ENCODE measurements around the gene BRME1. TPM values are rescaled to one million over a fixed set of nuclear protein-coding genes. Genes with fewer than 3 reads are reported as not detected.

Gene BRME1
- total and polyA plus RNA-seq, 2 of the 13 experiments (the other 11 are each of a cell fraction or from before 2014, with no cell fraction given) = 0.74 to 1.5 TPM

DNA sequence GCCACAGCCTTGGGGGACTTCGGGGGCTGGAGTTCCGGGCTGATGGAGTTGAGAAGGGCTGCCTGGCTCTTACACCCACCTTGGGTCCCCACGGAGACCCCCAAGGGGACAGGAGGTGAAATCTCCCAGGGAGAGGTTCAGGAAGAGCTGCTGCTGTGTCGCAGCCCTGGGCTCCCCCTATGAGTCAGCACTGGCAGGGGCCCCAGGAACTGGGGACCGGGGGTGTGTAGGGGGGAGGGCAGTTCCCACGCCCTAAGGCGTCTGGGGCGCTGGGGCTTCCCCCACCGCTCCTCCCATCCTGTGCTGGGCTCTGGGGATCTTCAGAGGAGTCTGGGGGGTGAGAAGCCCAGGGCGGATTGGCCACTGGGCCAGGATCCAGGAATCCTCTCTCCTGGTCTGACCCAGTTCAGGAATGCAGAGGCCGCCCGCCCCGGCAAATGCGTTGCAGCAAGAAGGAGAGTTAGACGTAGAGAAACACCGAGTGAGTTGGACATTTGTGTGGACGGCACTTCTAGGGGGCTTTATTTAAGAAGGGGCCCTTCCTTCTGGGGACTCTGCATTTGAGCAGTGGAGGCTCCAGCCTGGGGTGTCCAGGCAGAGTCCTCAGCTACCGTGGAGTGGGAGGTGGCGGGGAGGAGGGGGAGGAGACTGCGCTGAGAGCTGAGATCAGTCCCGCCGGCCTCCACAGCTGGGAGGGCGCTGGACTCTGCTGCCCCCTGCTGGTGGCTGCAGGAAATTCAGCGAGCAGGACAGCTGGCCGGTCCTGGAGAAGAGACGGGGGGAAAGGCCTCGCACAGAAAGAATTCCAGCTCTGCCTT is 44.0 kb downstream of the BRME1 start (continued):
- TF ChIP-seq, protein P1, sequence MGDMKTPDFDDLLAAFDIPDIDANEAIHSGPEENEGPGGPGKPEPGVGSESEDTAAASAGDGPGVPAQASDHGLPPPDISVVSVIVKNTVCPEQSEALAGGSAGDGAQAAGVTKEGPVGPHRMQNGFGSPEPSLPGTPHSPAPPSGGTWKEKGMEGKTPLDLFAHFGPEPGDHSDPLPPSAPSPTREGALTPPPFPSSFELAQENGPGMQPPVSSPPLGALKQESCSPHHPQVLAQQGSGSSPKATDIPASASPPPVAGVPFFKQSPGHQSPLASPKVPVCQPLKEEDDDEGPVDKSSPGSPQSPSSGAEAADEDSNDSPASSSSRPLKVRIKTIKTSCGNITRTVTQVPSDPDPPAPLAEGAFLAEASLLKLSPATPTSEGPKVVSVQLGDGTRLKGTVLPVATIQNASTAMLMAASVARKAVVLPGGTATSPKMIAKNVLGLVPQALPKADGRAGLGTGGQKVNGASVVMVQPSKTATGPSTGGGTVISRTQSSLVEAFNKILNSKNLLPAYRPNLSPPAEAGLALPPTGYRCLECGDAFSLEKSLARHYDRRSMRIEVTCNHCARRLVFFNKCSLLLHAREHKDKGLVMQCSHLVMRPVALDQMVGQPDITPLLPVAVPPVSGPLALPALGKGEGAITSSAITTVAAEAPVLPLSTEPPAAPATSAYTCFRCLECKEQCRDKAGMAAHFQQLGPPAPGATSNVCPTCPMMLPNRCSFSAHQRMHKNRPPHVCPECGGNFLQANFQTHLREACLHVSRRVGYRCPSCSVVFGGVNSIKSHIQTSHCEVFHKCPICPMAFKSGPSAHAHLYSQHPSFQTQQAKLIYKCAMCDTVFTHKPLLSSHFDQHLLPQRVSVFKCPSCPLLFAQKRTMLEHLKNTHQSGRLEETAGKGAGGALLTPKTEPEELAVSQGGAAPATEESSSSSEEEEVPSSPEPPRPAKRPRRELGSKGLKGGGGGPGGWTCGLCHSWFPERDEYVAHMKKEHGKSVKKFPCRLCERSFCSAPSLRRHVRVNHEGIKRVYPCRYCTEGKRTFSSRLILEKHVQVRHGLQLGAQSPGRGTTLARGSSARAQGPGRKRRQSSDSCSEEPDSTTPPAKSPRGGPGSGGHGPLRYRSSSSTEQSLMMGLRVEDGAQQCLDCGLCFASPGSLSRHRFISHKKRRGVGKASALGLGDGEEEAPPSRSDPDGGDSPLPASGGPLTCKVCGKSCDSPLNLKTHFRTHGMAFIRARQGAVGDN (CRISPR knock-in tag; IDR thresholded peaks at IDR 0.05) = peak; percentile 49
- TF ChIP-seq GABPA (IDR thresholded peaks at IDR 0.05; ENCODE audit: low read depth, low read length) (no peak), GABPA (CRISPR knock-in tag; IDR thresholded peaks at IDR 0.05; ENCODE audit: low read depth) (0 out of 2 replicates have a peak, but pooled peaks have one; percentile 28), POLR2AphosphoS5 (IDR thresholded peaks at IDR 0.05; ENCODE audit: low read depth, low read length) (peak; percentile 27; the same call in 1 of the 2 replicates), ZNF777 (CRISPR knock-in tag; IDR thresholded peaks at IDR 0.05) (peak; percentile 78), RXRA (CRISPR knock-in tag; IDR thresholded peaks at IDR 0.05) (peak; percentile 19; the same call in 1 of the 2 replicates), KAT8 (CRISPR knock-in tag; IDR thresholded peaks at IDR 0.05) (peak; percentile 54; the same call in 1 of the 2 replicates), HDAC6 (IDR thresholded peaks at IDR 0.05; ENCODE audit: low read depth, low read length) (no peak), ZFX (CRISPR knock-in tag; IDR thresholded peaks at IDR 0.05; ENCODE audit: low read depth) (peak; percentile 56; the same call in 1 of the 2 replicates), FOSL2 (CRISPR knock-in tag; IDR thresholded peaks at IDR 0.05) (peak; percentile 90), MEIS2 (CRISPR knock-in tag; IDR thresholded peaks at IDR 0.05) (peak; percentile 36; the same call in 1 of the 2 replicates), ERF (CRISPR knock-in tag; IDR thresholded peaks at IDR 0.05) (0 out of 2 replicates have a peak, but pooled peaks have one; percentile 50), ONECUT2 (CRISPR knock-in tag; IDR thresholded peaks at IDR 0.05) (no peak), ZMYM4 (CRISPR knock-in tag; IDR thresholded peaks at IDR 0.05) (no peak), ZNF543 (CRISPR knock-in tag; IDR thresholded peaks at IDR 0.05) (peak; percentile 24; the same call in 1 of the 2 replicates), RAD21 (CRISPR knock-in tag; IDR thresholded peaks at IDR 0.05) (peak; percentile 97), STAG1 (CRISPR knock-in tag; IDR thresholded peaks at IDR 0.05) (peak; percentile 93), ZZZ3 (CRISPR knock-in tag; IDR thresholded peaks at IDR 0.05; ENCODE audit: borderline replicate concordance) (no peak), PRPF4 (IDR thresholded peaks at IDR 0.05; ENCODE audit: low read depth, low read length, poor library complexity, severe bottlenecking) (no peak), ZMYM3 (CRISPR knock-in tag; IDR thresholded peaks at IDR 0.05) (0 out of 2 replicates have a peak, but pooled peaks have one; percentile 33)
- TF ChIP-seq, protein P2, sequence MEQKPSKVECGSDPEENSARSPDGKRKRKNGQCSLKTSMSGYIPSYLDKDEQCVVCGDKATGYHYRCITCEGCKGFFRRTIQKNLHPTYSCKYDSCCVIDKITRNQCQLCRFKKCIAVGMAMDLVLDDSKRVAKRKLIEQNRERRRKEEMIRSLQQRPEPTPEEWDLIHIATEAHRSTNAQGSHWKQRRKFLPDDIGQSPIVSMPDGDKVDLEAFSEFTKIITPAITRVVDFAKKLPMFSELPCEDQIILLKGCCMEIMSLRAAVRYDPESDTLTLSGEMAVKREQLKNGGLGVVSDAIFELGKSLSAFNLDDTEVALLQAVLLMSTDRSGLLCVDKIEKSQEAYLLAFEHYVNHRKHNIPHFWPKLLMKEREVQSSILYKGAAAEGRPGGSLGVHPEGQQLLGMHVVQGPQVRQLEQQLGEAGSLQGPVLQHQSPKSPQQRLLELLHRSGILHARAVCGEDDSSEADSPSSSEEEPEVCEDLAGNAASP (CRISPR knock-in tag; IDR thresholded peaks at IDR 0.05; ENCODE audit: borderline replicate concordance) = peak; percentile 77
- TF ChIP-seq, protein P3, sequence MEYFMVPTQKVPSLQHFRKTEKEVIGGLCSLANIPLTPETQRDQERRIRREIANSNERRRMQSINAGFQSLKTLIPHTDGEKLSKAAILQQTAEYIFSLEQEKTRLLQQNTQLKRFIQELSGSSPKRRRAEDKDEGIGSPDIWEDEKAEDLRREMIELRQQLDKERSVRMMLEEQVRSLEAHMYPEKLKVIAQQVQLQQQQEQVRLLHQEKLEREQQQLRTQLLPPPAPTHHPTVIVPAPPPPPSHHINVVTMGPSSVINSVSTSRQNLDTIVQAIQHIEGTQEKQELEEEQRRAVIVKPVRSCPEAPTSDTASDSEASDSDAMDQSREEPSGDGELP (IDR thresholded peaks at IDR 0.05; ENCODE audit: borderline replicate concordance, low read depth) = peak; percentile 82
- TF ChIP-seq, protein P4, sequence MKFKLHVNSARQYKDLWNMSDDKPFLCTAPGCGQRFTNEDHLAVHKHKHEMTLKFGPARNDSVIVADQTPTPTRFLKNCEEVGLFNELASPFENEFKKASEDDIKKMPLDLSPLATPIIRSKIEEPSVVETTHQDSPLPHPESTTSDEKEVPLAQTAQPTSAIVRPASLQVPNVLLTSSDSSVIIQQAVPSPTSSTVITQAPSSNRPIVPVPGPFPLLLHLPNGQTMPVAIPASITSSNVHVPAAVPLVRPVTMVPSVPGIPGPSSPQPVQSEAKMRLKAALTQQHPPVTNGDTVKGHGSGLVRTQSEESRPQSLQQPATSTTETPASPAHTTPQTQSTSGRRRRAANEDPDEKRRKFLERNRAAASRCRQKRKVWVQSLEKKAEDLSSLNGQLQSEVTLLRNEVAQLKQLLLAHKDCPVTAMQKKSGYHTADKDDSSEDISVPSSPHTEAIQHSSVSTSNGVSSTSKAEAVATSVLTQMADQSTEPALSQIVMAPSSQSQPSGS (CRISPR knock-in tag; IDR thresholded peaks at IDR 0.05) = 0 out of 2 replicates have a peak, but pooled peaks have one; percentile 45
